HS-27A (cell line): ENCODE results near the gene EIF1.
"Not testable (repeated sequence)": the region's sequence is repeated elsewhere in the genome, so short reads cannot be mapped to it uniquely, and the experiment has no call there.

Experiments used
- DNase-seq: peaks from one replicate; pipeline ENCODE4 v3.0.0-alpha.2; 2012; ENCODE audit warnings: low read depth, missing footprints

EIF1 gene

DNA sequence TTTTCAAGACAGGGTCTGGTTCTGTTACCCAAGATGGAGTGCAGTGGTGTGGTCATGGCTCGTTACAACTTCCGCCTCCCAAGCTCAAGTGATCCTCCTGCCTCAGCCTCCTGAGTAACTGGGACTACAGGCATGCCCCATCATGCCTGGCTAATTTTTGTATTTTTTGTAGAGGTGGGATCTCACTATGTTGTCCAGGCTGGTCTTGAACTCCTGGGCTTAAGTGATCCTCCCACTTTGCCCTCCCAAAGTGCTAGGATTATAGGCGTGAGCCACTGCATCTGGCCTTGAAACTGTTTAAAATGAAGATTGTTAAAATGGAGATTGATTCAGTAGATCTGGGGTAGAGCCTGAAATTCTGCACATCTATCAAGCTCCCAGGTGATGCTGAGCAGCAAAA, 12.2 kb downstream of the EIF1 start:
- DNase-seq = not testable (repeated sequence)

DNA sequence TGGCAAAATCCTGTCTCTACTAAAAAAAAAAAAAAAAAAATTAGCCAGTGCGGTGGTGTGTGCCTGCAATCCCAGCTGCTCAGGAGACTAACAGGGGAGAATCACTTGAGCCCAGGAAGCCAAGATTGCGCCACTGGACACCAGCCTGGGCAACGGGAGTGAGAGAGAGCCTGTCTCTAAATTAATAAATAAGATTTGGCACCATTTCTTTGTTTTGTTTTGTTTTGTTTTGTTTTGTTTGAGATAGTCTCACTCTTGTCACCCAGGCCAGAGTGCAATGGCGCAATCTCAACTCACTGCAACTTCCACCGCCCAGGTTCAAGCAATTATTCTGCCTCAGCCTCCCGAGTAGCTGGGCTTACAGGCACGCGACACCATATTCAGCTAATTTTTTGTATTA, 14.0 kb downstream of the EIF1 start:
- no peak for DNase-seq

DNA sequence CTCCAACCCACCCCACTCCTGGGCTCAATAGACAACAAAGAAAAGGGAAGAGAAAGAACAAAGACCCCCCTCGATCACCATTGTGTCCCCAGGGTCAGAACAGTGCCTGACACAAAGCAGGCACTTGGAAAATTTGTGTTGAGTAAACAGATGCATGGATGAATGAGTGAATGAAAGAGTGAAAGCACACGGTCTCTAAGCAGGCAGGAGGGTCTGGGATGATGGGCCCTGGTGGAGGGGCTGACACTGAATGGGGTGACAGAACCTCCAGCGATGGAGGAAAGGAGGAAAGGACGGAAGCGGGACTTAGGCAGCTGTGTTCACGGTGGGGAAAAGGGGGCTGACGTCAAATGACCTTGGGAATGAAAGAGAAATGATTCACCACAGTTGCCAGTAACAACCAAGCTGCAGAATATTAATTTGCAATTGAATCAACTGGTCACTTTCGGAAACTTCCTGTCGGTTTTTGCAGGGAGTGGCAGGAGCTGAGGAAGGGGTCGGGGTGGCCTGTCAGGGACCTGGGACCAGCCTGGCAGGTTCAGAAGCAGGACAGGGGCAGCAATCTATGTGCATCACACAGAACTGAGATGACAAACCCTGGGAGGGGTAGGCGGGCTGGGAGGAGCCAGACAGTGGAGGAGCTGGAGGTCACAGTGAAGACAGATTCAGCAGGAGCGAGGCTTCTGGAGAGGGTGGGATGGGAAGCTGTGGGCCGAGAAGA, 16.7 kb downstream of the EIF1 start:
- DNase-seq = no peak

DNA sequence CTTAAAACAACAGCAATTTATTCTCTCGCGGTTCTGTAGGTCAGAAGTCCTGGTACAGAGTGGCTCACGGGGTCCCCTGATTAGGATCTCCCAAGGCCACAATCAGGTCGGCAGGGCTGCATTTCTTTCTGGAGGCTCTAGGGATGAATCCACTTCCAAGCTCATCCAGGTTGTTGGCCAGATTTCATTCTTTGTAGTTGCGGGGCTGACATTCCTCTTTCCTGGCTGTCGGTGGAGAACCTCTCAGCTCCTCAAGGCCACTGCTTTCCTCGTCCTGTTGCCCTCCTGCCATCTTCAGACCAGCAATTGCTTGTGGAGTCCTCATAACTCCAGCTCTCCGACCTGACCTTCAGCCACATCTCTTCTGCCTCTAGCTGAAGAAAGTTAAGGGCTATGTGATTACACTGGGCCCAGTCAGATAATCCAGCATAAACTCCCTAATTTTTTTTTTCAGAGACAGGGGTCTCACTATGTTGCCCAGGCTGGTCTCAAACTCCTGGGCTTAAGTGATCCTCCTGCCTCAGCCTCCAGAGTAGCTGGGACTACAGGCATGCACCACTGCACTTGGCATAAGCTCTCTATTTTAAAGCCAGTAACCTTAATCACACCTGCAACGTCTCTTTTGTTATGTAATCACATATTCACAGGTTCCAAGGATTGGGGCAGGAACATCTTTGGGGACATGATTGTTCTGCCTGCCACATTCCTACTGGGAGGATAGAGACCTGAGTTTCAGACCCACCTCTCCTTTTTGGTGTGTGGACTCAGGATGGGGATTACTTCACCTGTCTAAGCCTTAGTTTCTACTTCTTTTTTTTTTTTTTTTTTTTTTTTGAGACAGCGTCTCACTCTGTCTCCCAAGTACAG, 19.4 kb downstream of the EIF1 start:
- no peak for DNase-seq

DNA sequence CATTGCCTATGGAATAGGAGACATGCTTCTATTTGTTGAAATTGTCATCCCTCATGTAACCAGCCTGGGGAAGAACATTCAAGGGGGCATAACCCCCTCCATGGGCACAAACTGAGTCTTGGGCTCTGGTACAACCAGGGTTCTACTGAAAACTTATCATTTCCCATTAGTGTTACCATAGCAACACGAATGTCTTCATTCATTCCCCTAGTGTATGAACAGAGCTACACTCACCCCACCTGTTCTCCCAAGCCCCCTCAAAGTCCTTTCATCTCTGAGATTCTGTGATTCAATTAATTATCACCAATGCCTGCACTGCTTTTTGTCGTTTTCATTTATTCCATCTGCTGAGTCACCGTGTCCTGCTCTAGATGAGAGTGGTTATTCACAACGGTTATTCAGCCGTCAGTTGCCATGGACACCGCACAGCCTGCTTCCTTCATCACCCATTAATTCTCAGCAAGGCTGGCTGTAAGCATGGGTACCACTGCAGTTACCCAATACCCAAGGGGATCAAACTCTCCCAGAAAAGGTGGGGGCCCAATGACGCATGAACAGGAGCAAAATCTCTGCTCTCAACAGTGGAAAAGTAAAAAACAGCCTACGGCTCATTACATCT, 21.9 kb downstream of the EIF1 start:
- no peak for DNase-seq

DNA sequence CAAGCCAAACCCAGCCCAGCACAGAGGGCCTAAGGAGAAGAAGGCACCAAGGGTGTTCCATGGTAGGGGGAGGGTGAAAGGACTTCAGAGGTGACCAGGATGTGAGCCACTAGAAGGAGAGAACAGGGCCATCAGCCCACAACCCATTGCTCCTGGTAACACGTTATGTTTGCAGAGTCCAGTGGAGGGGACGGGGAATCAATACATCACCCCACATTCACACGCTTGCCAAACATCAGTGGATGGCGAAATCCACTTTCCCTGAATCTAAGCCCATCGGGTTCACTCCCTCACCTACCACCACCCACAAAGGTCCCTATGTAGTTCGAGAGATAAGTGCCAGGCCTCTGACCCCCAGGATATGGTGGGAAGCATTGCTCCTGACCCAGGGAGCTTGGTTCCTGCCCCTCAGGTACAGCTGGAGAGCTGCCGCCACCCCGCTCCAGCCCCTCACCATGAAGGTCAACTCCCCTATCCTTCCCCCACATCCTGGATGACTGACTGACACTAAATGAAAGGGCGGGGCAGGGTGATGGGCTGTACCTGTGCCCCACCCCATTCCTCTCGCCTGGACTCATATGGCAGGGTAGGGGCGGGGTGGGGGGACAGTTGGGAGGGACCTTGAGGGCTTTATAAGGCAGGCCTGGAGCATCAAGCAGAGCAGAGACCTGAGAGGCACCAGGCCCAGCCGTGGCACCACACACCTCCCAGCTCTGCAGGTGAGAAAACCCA, 23.1 kb downstream of the EIF1 start, which contains the start of gene GAST:
TSS of gene GAST (plus strand) at position 663 of the 732 bp plus-strand sequence. CDS start 3,106 bp downstream, outside the sequence.
- DNase-seq = no peak

DNA sequence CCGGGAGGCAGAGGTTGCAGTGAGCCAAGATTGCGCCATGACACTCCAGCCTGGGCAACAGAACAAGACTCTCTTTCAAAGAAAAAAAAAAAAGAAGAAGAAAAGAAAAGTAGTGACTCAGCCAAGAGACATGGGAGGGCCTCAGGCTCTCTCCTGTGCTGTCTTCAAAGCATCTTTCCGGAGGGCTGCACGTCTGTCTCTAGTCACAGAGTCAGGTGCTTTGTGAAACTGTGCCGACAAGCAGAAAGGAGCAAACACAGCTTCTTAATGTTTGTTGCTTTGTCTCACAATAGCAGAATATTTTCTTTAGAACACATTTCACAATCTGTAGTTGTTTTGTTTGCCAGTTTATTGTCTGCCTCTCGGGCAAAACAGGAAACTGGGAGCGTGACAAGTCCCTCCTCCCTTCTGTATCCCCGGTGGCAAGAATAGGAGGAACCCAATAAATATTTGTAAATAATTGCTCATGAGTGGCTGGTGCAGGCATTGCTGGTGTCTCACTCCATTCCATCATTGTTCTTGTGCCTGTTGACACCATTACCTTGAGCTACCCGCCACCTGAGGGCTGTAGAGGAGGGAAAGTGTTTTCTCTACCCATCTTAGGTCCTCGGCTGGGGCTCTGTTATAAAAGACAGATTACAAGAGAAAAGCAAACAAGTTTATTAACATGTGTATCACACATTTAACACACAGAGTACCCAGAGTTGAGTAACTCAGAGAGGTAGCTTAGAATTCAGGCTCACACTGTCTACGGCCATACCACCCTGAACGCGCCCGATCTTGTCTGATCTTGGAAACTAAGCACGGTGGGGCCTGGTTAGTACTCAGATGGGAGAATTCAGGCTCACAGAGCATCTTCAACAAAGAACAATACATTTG, 29.0 kb downstream of the EIF1 start:
- no peak for DNase-seq

DNA sequence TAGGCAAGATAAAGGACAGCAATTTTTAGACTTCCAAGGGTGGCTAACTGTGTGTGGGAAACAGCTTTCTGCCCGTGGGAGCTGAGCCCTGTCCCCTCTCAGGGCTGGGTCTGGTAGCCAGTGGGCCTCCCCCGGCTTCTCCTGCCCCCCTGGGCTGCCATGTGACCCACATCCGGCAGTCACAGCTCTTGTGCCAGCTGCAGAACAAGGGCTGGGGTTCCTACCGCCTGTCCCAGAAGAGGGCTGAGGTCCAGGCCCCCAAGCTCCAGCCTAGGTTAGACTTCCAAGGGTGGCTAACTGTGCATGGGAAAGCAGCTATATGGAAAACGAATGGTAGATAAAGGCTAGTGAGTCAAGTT, 29.6 kb downstream of the EIF1 start:
- no peak for DNase-seq

DNA sequence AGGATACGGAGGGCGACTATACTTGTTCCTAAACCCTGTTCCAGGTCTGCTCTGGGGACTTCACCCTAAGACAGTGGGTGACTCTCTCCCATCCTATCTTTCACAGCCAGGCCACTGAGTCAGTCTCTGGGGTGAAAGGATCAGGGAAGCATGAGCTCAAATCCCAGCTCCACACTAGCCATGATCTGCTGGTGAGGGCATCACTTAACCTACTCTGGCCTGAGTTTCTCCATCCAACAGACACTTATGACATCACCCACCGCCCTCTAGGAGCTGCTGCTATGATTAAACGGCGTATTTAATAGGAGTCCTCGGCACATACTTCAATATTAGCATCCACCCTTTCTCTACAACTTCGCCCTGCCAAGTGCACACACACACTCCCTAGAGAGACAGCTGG, 33.5 kb downstream of the EIF1 start:
- DNase-seq = no peak

DNA sequence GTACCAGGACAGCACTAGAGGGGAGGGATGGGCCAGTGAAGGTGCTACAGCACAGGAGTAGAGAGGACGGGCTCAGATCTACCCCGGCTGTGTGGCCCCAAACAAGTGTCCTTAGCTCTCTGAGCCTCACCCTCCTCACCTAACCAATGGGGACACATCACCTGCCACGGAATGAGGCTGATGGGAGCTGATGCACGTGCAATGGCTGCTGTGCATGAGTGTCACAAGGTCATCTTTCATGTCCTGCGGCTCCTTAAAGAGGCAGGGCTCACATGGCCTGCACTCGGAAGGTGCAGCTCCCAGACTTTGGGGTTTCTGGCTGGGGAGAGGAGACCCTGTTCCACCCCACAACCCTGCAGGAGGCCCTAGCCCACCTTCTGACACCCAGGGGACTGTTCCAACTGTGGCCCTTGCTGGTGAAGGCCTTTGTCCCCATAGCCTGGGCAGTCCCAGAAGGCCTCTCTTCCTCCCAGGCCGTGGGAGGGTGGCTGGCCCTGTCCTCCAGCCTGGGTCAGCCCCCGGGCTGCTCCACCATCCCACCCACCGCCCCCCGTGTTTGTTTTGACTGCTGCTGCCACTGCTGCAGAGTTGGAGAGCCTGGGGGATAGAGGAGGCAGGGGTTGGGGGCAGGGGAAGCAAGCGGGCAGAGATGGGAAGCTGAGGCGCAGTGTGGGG, 35.3 kb downstream of the EIF1 start:
- no peak for DNase-seq

DNA sequence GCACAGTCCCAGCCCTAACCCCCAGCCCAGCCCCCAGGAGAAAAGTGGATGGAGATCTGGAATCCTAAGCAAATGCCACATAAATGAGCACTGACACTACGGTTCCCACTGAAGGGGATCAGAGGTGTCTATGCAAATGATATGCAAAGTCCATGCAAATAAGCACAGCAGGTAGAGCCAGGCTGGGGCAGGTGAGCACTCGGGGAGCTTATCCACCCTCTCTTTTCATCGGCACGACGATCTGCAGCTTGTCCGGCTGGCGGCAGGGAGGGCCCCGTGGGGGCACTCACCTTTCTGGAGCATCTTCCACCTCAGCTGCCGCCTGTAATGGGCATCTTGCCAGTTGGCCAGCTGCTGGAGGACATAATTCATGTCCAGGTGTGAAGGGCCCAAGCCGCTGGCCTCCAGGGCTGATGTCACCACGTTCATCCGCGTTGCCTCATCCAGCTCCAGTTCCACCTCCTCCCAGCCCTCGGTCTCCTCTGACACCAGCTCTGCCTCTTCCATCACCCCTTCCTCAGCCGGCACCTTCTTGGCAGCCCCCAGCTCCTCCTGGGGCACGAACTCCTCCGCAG, 35.9 kb downstream of the EIF1 start:
- no peak for DNase-seq

DNA sequence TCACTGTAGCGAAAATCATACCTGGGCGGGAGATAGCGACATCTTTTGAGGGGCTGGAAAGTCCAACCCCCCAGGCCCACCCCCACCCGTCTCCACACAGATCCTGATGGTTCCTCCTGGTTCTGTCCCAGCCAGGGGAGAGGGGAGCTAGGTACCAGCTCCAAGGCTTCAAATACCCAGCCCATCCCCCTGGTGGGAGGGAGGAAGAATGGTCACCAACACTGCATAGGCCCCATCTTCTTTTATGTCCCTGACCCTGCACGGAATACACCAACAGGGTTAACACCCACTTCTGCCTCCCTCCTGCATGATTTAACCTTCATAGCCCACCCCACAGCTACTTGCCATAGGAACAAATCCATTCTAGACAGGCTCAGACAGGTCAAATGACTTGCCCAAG, 36.4 kb downstream of the EIF1 start:
- no peak for DNase-seq

DNA sequence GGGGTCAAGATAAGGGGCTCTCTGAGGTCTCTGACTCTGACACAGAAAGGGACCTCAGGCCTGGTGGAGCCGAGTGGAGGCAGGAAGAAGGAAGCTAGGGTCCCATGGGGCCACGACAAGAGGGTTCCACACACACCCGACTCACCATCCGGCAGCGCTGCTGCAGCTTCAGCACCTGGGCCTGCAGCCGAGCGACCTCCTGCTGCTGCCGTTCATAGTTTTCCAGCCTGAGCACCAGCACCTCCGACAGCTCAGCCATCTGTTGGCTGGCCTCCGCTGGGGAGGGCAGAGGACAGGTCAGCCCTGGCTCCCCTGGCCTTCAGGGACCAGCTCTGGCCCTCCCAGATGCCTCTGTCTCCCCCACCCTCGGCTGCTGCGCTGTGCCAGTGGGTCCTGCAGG, 39.4 kb downstream of the EIF1 start:
- no peak for DNase-seq

DNA sequence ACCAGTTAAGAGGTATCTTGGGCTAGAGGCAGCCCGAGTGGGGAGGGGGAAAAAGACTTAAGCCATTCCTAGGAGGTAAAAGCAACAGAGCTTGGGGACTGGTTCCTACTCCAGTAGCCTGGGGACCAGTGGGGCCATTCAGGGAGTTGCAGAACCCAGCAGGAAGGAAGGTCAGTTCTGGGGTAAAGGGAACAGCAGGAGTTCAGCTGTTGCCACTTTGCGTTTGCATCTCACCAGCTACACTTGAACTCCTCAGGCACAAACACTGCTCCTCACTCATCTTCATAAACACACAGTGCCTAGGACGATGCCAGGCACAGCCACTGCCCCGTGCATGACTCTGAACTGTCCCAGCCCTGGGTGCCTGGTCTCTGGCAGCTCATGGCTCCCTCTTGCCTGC, 41.8 kb downstream of the EIF1 start:
- DNase-seq = no peak

DNA sequence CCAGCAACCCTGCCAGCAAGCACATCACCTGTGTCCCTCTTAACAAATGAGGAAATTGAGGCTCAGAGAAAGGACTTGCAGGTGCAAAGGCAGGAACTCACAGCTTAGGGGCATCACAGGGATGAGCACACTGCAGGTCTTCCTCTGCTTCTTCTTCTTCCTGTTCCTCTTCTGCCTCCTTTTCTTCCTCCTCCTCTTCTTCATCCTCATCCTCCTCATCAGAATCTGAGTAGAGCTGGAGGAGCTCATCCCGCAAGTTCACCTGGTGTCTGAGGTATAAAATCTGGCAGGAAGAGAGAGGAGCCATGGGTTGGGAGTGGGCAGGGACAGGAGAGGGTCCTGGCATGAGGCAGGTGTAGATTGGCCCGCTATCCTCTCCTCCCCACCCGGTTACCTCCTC, 43.2 kb downstream of the EIF1 start:
- DNase-seq = no peak

DNA sequence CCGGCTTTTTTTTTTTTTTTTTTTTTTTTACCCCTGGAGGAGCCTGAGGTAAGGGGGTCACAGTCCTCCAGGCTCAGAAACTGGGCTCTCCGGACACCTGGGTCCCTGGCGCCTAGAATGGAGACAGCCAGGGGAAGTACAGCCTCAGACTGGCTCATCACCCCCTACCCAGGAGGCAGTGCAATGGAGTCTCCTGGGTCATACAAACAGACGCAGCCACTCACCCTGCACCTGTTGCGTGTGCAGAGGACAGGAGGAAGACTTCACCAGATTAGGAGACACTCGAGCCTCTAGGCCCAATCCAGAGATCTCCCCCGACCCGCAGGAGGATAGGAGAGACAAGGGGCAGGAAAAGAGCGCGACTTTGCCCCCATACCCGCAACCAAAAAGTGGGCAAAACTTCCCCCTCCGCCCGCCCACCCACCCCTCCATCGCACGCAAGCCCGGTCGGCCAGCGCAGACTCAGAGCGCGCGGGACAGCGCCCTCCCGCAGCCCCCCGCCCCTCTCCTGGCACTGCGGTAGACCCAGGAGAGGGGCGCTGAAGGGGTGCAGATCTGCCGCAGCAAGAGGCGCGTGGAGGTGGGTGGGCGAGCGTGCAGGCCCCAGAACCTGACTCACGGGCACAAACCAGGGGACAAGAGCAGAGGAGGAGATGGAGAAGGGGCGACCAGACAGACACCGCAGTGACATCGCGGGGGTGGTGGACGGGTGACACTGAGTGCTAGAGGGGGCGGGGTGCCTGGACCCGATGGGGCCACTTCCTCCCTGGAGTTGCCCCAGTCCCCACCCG, 44.9 kb downstream of the EIF1 start:
- DNase-seq = no peak

DNA sequence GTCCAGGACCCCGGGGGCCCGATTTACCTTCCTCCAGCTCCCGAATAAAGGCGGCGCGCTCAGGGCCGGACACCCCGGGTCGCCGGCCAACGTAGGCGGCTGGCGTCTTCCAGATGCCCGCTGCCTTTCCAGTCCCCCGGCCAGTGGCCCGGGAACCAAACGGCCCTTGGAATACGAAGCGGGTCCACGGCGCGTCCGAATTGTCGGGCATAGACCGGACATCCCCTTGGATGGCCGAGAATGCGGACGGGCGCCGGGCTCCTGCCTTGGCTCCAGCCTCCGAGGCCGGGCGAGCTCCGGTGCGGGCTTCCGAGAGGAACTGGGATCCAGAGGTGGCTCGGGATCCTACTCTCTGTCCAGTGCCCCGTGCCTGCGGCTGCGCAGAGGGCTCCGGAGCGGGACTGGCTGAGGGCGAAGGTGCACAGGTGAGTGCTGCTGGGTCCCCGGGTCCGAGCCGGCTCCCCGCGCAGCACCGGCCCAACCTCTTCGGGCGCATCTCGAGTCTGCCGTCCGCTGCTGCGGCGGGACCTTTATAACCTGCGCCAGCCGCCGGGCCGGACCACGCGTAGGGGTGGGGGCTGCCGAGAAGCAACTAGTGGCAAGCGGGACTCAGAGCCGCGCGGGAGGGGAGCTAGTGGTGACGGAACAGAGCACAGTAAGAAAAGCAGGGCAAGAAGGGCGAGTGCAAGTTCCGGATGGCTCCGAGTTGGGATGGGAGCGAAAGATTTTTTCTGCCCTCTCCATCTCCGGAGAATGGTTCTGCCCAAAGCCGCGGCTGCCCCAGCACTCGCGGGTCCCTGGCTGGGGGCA, 45.7 kb downstream of the EIF1 start, which contains the start of gene HAP1:
TSS of gene HAP1 (minus strand) at position 505 of the 810 bp plus-strand sequence. CDS start at position 496, 9 bp downstream.
- DNase-seq = no peak

DNA sequence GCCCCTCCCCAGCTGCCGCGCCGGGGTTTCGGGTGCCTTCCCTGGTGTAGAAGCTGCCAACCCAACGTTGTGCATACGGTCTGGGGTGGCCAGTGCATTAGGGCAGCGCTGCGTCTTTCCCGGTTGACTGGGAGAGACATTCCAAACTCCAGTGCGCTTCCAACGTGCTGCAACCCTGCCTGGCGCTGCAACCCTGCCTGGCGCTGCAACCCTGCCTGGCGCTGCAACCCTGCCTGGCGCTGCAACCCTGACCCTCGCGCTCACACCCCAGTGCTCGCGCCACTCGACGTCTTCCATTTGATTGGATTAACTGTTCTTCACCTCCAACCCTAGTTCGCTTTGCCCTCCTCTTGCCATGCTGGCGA, 46.2 kb downstream of the EIF1 start:
- no peak for DNase-seq

DNA sequence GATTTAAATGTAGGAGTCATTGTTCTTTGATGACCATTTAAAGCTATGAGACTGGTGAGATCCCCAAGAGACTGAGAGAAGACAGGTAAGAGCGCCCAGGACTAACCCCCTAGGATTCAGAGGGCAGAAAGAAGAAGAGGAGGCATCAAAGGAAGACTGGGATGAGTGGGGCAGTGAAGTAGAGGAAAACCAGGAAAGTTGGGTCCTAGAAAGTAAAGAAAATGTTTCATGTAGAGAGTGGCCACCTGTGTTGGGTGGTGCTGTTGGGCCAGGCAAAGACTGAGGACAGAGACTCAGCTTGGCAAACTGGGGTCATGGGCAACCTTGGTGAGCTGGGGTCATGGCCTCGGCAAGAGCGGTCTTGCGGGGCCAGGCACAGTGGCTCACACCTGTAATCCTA, 47.1 kb downstream of the EIF1 start:
- no peak for DNase-seq
